WERI-Rb-1 (cell line): Measurements from ENCODE around the gene TM4SF5.

Source experiments
- DNase-seq: peaks from one replicate; pipeline ENCODE4 v3.0.0-alpha.2; 2020
- H3K27ac ChIP-seq: fragments of 250-450 bp; sonication (Bioruptor Pico); 2 replicates; pipeline ENCODE4 v1.5.1; 2020; ENCODE audit warnings: mild to moderate bottlenecking, moderate library complexity
- H3K27me3 ChIP-seq: fragments of 250-450 bp; sonication (Bioruptor Pico); 2 replicates; pipeline ENCODE4 v1.5.1; 2021; ENCODE audit warnings: mild to moderate bottlenecking, low read depth, moderate library complexity; ENCODE audit not compliant: insufficient read depth, severe bottlenecking
- H3K36me3 ChIP-seq: fragments of 250-450 bp; sonication (Bioruptor Pico); 2 replicates; pipeline ENCODE4 v1.5.1; 2020; ENCODE audit warnings: mild to moderate bottlenecking, moderate library complexity
- H3K4me3 ChIP-seq: 2 replicates; pipeline ENCODE4 v1.5.1; 2011; ENCODE audit warnings: low read depth, mild to moderate bottlenecking, control low read depth, low read length
- H3K9me3 ChIP-seq: fragments of 250-450 bp; sonication (Bioruptor Pico); 2 replicates; pipeline ENCODE4 v1.5.1; 2021; ENCODE audit warnings: mild to moderate bottlenecking, moderate library complexity; ENCODE audit not compliant: severe bottlenecking
- CTCF ChIP-seq: IDR thresholded peaks from 2 replicates; pipeline ENCODE4 v1.5.1; 2011; ENCODE audit warnings: low read depth, mild to moderate bottlenecking, control low read depth, inconsistent platforms, low read length

Gene TM4SF5

GRCh38 chr17:4806777-4807604 is 35.3 kb downstream of the TM4SF5 start, which contains the start of gene PLD2:
Gene PLD2, plus strand, starts transcription at chr17:4807152. Its CDS starts 621 bp downstream, at chr17:4807773.
- no peaks in the 10 kb centered on the region for H3K27me3 ChIP-seq
- no peak for TF ChIP-seq CTCF
- peak within 1 kb of the TSS; percentile 62 for H3K4me3 ChIP-seq
- H3K9me3 ChIP-seq, result no peaks in the 10 kb centered on the region
- DNase-seq, result peak; percentile 90
- peak within 1 kb of the TSS; percentile 43 for H3K27ac ChIP-seq
- H3K36me3 ChIP-seq, result peaks cover 11% of the 10 kb centered on the region

GRCh38 chr17:4807605-4808377 is 36.1 kb downstream of the TM4SF5 start:
- Histone ChIP-seq H3K36me3 (peaks cover 11% of the 10 kb centered on the region), H3K4me3 (peak overlapping the region; percentile 62), H3K9me3 (no peaks in the 10 kb centered on the region), H3K27me3 (no peaks in the 10 kb centered on the region), H3K27ac (no peak overlapping the region)
- no peak for DNase-seq
- no peak for TF ChIP-seq CTCF

- H3K9me3 ChIP-seq, result no peaks in the 10 kb centered on the region
- no peak for TF ChIP-seq CTCF
- no peak for DNase-seq
- no peak overlapping the region for H3K4me3 ChIP-seq
- peaks cover 11% of the 10 kb centered on the region for H3K36me3 ChIP-seq
- H3K27me3 ChIP-seq, result no peaks in the 10 kb centered on the region
- no peak overlapping the region for H3K27ac ChIP-seq
These were observed 36.7 kb downstream of the TM4SF5 start for GRCh38 chr17:4808378-4808767.

GRCh38 chr17:4810696-4811290 is 39.1 kb downstream of the TM4SF5 start:
- no peak for TF ChIP-seq CTCF
- Histone ChIP-seq H3K4me3 (no peak overlapping the region), H3K9me3 (no peaks in the 10 kb centered on the region), H3K27me3 (no peaks in the 10 kb centered on the region), H3K27ac (no peak overlapping the region), H3K36me3 (peaks cover 17% of the 10 kb centered on the region)
- DNase-seq, result no peak

GRCh38 chr17:4811471-4811870 is 39.8 kb downstream of the TM4SF5 start:
- no peak for DNase-seq
- Histone ChIP-seq H3K9me3 (no peaks in the 10 kb centered on the region), H3K4me3 (no peak overlapping the region), H3K27ac (no peak overlapping the region), H3K27me3 (no peaks in the 10 kb centered on the region), H3K36me3 (peaks cover 19% of the 10 kb centered on the region)
- TF ChIP-seq CTCF, result no peak
